ENCODE data around the gene TMEM94. TPM values are rescaled to one million over a fixed set of nuclear protein-coding genes. Genes with fewer than 3 reads are reported as not detected.

The TMEM94 gene
- total RNA-seq, 1 experiment from 2014 or later = 61.4 TPM

DNA sequence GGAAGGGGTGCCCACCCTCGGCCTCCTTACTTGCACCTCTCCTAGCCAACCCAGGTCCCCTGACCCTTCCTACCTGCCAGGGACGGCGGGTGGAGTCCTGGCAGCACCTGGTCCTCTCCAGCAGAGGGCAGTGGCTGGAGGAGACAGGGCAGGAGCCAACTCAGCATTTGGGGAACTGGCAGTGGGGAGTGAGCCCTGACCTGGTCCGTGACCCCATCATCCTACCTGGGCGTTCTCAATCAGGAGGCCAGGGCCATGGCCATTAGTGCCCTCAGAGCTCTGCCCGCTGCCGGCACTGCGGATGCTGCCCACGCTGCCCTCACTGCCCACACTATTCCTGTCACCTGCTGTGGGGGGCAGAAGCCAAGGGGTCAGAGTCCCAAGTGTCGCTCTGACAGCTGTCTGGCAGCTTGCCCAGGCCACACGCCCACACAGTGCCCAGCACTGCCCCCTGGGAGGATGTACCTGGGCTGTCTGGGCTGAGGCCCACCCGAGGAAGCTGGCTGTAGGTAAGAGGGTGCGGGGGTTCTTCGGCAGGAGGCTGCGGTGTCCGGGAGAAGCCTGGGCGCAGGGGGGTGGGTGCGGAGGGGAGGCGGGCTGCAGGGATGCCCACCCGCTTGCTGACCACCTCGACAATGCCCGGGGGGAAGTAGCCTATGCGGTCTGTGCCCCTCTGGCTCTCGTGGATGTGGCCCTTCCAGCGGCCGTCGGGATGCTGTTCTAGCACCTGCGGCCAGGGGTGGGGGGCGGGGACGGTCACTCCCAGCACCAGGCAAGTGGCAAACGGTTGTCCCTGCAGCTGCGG is 48.1 kb downstream of the TMEM94 start:
- no peak overlapping the region for H4K5ac ChIP-seq (ENCODE audit: insufficient read length, low read depth, low read length)
- H3K4me2 ChIP-seq (ENCODE audit: insufficient read depth, insufficient read length, low read length) = no peak overlapping the region
- H3K4me1 ChIP-seq (ENCODE audit: insufficient read depth, low read length) = no peaks in the 10 kb centered on the region
- no peak overlapping the region for H2BK120ac ChIP-seq (ENCODE audit: low read depth, low read length, poor library complexity, severe bottlenecking)
- no peak overlapping the region for H4K8ac ChIP-seq (replicated peaks; ENCODE audit: insufficient read length, low read depth, low read length)
- WGBS (ENCODE audit: extremely low coverage, insufficient read length, low lambda C conversion rate) = no CpG with 5 or more reads among the region's 32 CpGs
- no peak overlapping the region for H4K91ac ChIP-seq (ENCODE audit: insufficient read length, low read depth, low read length)
- H3K27me3 ChIP-seq (ENCODE audit: insufficient read depth, low read length) = no peaks in the 10 kb centered on the region
- Mint-ChIP-seq H3K4me1 (no peaks in the 10 kb centered on the region), H3K4me3 (no peak overlapping the region), H3K27me3 (ENCODE audit: low read depth) (no peaks in the 10 kb centered on the region), H3K9me3 (no peaks in the 10 kb centered on the region), H3K36me3 (ENCODE audit: insufficient read depth in 1 of 3, low read depth in 3 of 3) (peaks cover 0 to 39% (median 24%) of the 10 kb centered on the region in 3 experiments; a peak in 5 of 7 replicates), H3K27ac (peak overlapping the region in 1 of 3 experiments; percentile 72; a peak in 1 of 7 replicates)
- H3K14ac ChIP-seq (ENCODE audit: insufficient read depth, low read length) = no peak overlapping the region
- H3K27ac ChIP-seq (ENCODE audit: insufficient read length, low read depth, low read length) = no peak overlapping the region
- H3K4ac ChIP-seq (ENCODE audit: low read depth, low read length) = no peak overlapping the region
- H2AFZ ChIP-seq (ENCODE audit: low read length) = no peak overlapping the region
- no peak overlapping the region for H3K23ac ChIP-seq (ENCODE audit: insufficient read length, low read depth, low read length)
- H3T11ph ChIP-seq (ENCODE audit: low read length) = no peak overlapping the region
- no peak overlapping the region for H2BK15ac ChIP-seq (ENCODE audit: low read depth, low read length)
- H3K79me2 ChIP-seq (ENCODE audit: insufficient read depth, low read length) = no peaks in the 10 kb centered on the region
- no peak overlapping the region for H2BK5ac ChIP-seq (ENCODE audit: insufficient read length, low read length)
- H3K9me3 ChIP-seq (ENCODE audit: control insufficient read depth, low read depth, low read length) = no peaks in the 10 kb centered on the region
- no peak overlapping the region for H3K18ac ChIP-seq (ENCODE audit: insufficient read length, low read depth, low read length)
- peak; percentile 84 for DNase-seq
- H3K79me1 ChIP-seq (ENCODE audit: insufficient read depth, low read depth, low read length, poor library complexity, severe bottlenecking) = no peaks in the 10 kb centered on the region
- no peaks in the 10 kb centered on the region for H3K23me2 ChIP-seq (ENCODE audit: insufficient read length, low read depth, low read length, poor library complexity, severe bottlenecking)
- H2BK20ac ChIP-seq (ENCODE audit: low read depth, low read length, poor library complexity, severe bottlenecking) = no peak overlapping the region
- H3K56ac ChIP-seq (ENCODE audit: insufficient read length, low read depth, low read length) = no peak overlapping the region
- no peak overlapping the region for H3K9ac ChIP-seq (ENCODE audit: extremely low read depth, insufficient read length, low read length)
- H2AK5ac ChIP-seq (ENCODE audit: insufficient read length, low read length) = no peak overlapping the region
- H2BK12ac ChIP-seq (ENCODE audit: insufficient read length, low read depth, low read length) = no peak overlapping the region
- H4K20me1 ChIP-seq (ENCODE audit: control insufficient read depth, insufficient read depth, insufficient read length) = no peaks in the 10 kb centered on the region
- TF ChIP-seq, protein P1, sequence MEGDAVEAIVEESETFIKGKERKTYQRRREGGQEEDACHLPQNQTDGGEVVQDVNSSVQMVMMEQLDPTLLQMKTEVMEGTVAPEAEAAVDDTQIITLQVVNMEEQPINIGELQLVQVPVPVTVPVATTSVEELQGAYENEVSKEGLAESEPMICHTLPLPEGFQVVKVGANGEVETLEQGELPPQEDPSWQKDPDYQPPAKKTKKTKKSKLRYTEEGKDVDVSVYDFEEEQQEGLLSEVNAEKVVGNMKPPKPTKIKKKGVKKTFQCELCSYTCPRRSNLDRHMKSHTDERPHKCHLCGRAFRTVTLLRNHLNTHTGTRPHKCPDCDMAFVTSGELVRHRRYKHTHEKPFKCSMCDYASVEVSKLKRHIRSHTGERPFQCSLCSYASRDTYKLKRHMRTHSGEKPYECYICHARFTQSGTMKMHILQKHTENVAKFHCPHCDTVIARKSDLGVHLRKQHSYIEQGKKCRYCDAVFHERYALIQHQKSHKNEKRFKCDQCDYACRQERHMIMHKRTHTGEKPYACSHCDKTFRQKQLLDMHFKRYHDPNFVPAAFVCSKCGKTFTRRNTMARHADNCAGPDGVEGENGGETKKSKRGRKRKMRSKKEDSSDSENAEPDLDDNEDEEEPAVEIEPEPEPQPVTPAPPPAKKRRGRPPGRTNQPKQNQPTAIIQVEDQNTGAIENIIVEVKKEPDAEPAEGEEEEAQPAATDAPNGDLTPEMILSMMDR (conservative IDR thresholded peaks at IDR 0.05) = peak; percentile 75
